Activated CD8-positive, alpha-beta T cell treated with anti-CD3 and anti-CD28 coated beads, Interleukin-2, amount 10 ng/mL, durations not matched to agents 7 days and 5 days (primary cell): ENCODE measurements around the gene ZDHHC24. TPM values are rescaled to one million over a fixed set of nuclear protein-coding genes. Genes with fewer than 3 reads are reported as not detected.

ENCODE experiments used
- ATAC-seq: fragments of 150-1000 bp; cut with Tn5 transposase; one replicate; pipeline ENCODE4 v1.10.0; 2021; ENCODE audit warnings: moderate library complexity
- CTCF ChIA-PET: fragments of 350-600 bp; sonication (Branson Sonifier 250); formaldehyde crosslinking; loops from one replicate; lab custom pipeline; 2021; ENCODE audit warnings: antibody characterized with exemption; lab: Charles Lee
- POLR2A ChIA-PET: fragments of 350-600 bp; sonication (Branson Sonifier 250); formaldehyde crosslinking; loops from one replicate; lab custom pipeline; 2021; ENCODE audit warnings: antibody characterized with exemption; lab: Charles Lee
- DNase-seq: peaks from one replicate; pipeline ENCODE4 v3.0.0-alpha.2; 2020
- H3K27ac Mint-ChIP-seq: one replicate; pipeline ENCODE4 v1.8.0; 2021; ENCODE audit warnings: mild to moderate bottlenecking, mixed read lengths
- H3K27me3 Mint-ChIP-seq: one replicate; pipeline ENCODE4 v1.8.0; 2021; ENCODE audit warnings: low read depth, mixed read lengths
- H3K36me3 Mint-ChIP-seq: one replicate; pipeline ENCODE4 v1.8.0; 2021; ENCODE audit warnings: low read depth, mixed read lengths
- H3K4me1 Mint-ChIP-seq: one replicate; pipeline ENCODE4 v1.8.0; 2021; ENCODE audit warnings: low read depth, mixed read lengths
- H3K4me3 Mint-ChIP-seq: one replicate; pipeline ENCODE4 v1.8.0; 2021; ENCODE audit warnings: mild to moderate bottlenecking, mixed read lengths
- H3K9me3 Mint-ChIP-seq: one replicate; pipeline ENCODE4 v1.8.0; 2022; ENCODE audit warnings: mixed read lengths; ENCODE audit not compliant: insufficient read depth
- total RNA-seq, 2 experiments: library from RNA; stranded (reverse); gene quantifications; one replicate each; pipeline ENCODE4 v1.2.3, GENCODE V29; 2021

The ZDHHC24 gene
- total RNA-seq, 2 experiments from 2014 or later = 15.5 to 15.9 TPM

- Mint-ChIP-seq H3K27me3 (no peaks in the 10 kb centered on the region), H3K36me3 (peaks cover 6% of the 10 kb centered on the region), H3K4me3 (peak overlapping the region; percentile 92), H3K4me1 (peaks cover 31% of the 10 kb centered on the region), H3K27ac (peak overlapping the region; percentile 91), H3K9me3 (no peaks in the 10 kb centered on the region)
- CTCF ChIA-PET = interaction anchor here (0.6 to 2.7 kb wide), 15 partner anchors 8 to 369 kb away, joined by 3 to 20 read pairs (median 4); partner anchors contain the start of genes BBS1, MRPL11, PELI3 and RBM14
- POLR2A ChIA-PET = interaction anchor here (1.7 to 2.0 kb wide), 2 partner anchors 9 to 199 kb away, joined by 8 to 22 read pairs; partner anchors contain the start of gene RBM4B
- ATAC-seq (no peak), DNase-seq (peak; percentile 47)
These were observed 67.0 kb downstream of the ZDHHC24 start for GRCh38 chr11:66478729-66479393.

- no peak overlapping the region for H3K27ac Mint-ChIP-seq
- no peaks in the 10 kb centered on the region for H3K9me3 Mint-ChIP-seq
- ChIA-PET CTCF (interaction anchor here (1.5 to 2.7 kb wide), 7 partner anchors 9 to 201 kb away, joined by 3 to 20 read pairs (median 8); partner anchors contain the start of genes MRPL11, PELI3 and RBM4B), POLR2A (no interaction called here)
- ATAC-seq (no peak), DNase-seq (no peak)
- no peak overlapping the region for H3K4me3 Mint-ChIP-seq
- H3K36me3 Mint-ChIP-seq = peaks cover 1% of the 10 kb centered on the region
- H3K4me1 Mint-ChIP-seq = peaks cover 30% of the 10 kb centered on the region
- H3K27me3 Mint-ChIP-seq = no peaks in the 10 kb centered on the region
These were observed 68.3 kb downstream of the ZDHHC24 start for GRCh38 chr11:66477263-66478201.

- H3K27ac Mint-ChIP-seq = no peak overlapping the region
- ATAC-seq = no peak
- DNase-seq = no peak
- POLR2A ChIA-PET = no interaction called here
- CTCF ChIA-PET = no interaction called here
- H3K4me1 Mint-ChIP-seq = peaks cover 23% of the 10 kb centered on the region
- no peaks in the 10 kb centered on the region for H3K9me3 Mint-ChIP-seq
- H3K36me3 Mint-ChIP-seq = no peaks in the 10 kb centered on the region
- H3K27me3 Mint-ChIP-seq = no peaks in the 10 kb centered on the region
- no peak overlapping the region for H3K4me3 Mint-ChIP-seq
These were observed 69.0 kb downstream of the ZDHHC24 start for GRCh38 chr11:66476841-66477251.

- H3K36me3 Mint-ChIP-seq = no peaks in the 10 kb centered on the region
- CTCF ChIA-PET = no interaction called here
- H3K27me3 Mint-ChIP-seq = no peaks in the 10 kb centered on the region
- H3K4me1 Mint-ChIP-seq = peaks cover 21% of the 10 kb centered on the region
- POLR2A ChIA-PET = no interaction called here
- ATAC-seq (no peak), DNase-seq (no peak)
- H3K27ac Mint-ChIP-seq = no peak overlapping the region
- no peaks in the 10 kb centered on the region for H3K9me3 Mint-ChIP-seq
- H3K4me3 Mint-ChIP-seq = no peak overlapping the region
These were observed 69.5 kb downstream of the ZDHHC24 start for GRCh38 chr11:66476173-66476840.

GRCh38 chr11:66475349-66476172, 70.3 kb downstream of the ZDHHC24 start:
- POLR2A ChIA-PET = no interaction called here
- Mint-ChIP-seq H3K27ac (no peak overlapping the region), H3K36me3 (no peaks in the 10 kb centered on the region), H3K4me3 (no peak overlapping the region), H3K27me3 (no peaks in the 10 kb centered on the region), H3K9me3 (no peaks in the 10 kb centered on the region), H3K4me1 (peaks cover 16% of the 10 kb centered on the region)
- no peak for DNase-seq
- ATAC-seq = no peak
- CTCF ChIA-PET = no interaction called here

GRCh38 chr11:66473608-66474515, 72.0 kb downstream of the ZDHHC24 start:
- ChIA-PET CTCF (no interaction called here), POLR2A (no interaction called here)
- peaks cover 13% of the 10 kb centered on the region for H3K4me1 Mint-ChIP-seq
- ATAC-seq (no peak), DNase-seq (no peak)
- H3K27me3 Mint-ChIP-seq = no peaks in the 10 kb centered on the region
- no peaks in the 10 kb centered on the region for H3K36me3 Mint-ChIP-seq
- no peak overlapping the region for H3K4me3 Mint-ChIP-seq
- H3K27ac Mint-ChIP-seq = peak overlapping the region; percentile 16
- no peaks in the 10 kb centered on the region for H3K9me3 Mint-ChIP-seq

GRCh38 chr11:66473167-66473566, 72.7 kb downstream of the ZDHHC24 start:
- H3K27me3 Mint-ChIP-seq = no peaks in the 10 kb centered on the region
- DNase-seq = no peak
- POLR2A ChIA-PET = no interaction called here
- no peak overlapping the region for H3K4me3 Mint-ChIP-seq
- H3K9me3 Mint-ChIP-seq = no peaks in the 10 kb centered on the region
- no peaks in the 10 kb centered on the region for H3K36me3 Mint-ChIP-seq
- no peak overlapping the region for H3K27ac Mint-ChIP-seq
- no peak for ATAC-seq
- CTCF ChIA-PET = no interaction called here
- H3K4me1 Mint-ChIP-seq = peaks cover 12% of the 10 kb centered on the region

GRCh38 chr11:66472054-66472453, 73.8 kb downstream of the ZDHHC24 start:
- no peak for ATAC-seq
- ChIA-PET CTCF (interaction anchor here (0.6 to 1.2 kb wide), 2 partner anchors 8 to 63 kb away, joined by 3 to 4 read pairs; partner anchors contain the start of gene DPP3), POLR2A (interaction anchor here (0.6 to 4.5 kb wide), 2 partner anchors 8 to 81 kb away, joined by 4 to 22 read pairs; partner anchors contain the start of gene DPP3)
- H3K27me3 Mint-ChIP-seq = no peaks in the 10 kb centered on the region
- no peaks in the 10 kb centered on the region for H3K9me3 Mint-ChIP-seq
- peaks cover 17% of the 10 kb centered on the region for H3K4me1 Mint-ChIP-seq
- H3K4me3 Mint-ChIP-seq = no peak overlapping the region
- DNase-seq = no peak
- no peaks in the 10 kb centered on the region for H3K36me3 Mint-ChIP-seq
- H3K27ac Mint-ChIP-seq = no peak overlapping the region

- DNase-seq (no peak), ATAC-seq (no peak)
- Mint-ChIP-seq H3K27ac (no peak overlapping the region), H3K4me1 (peaks cover 22% of the 10 kb centered on the region), H3K4me3 (no peak overlapping the region), H3K27me3 (no peaks in the 10 kb centered on the region), H3K36me3 (no peaks in the 10 kb centered on the region), H3K9me3 (no peaks in the 10 kb centered on the region)
- ChIA-PET CTCF (interaction anchor here (1.0 to 1.2 kb wide), 2 partner anchors 8 to 9 kb away, joined by 3 to 4 read pairs; partner anchors contain the start of gene DPP3), POLR2A (interaction anchor here (1.7 to 4.5 kb wide), 2 partner anchors 9 to 32 kb away, joined by 4 to 22 read pairs; partner anchors contain the start of genes DPP3 and MRPL11)
These were observed 74.7 kb downstream of the ZDHHC24 start for GRCh38 chr11:66471142-66471541.
